Adrenal gland (tissue), 5 donors: ENCODE measurements around the gene ZNF138.

ENCODE experiments used
- CTCF ChIP-seq, 6 experiments: fragments of 450-650 bp in 4 of 6; fragments of 200-600 bp in 2 of 6; sonication (generic) in 1 of 6; IDR thresholded peaks; 1 replicate in 5 of 6; 2 replicates in 1 of 6; pipeline versions ENCODE4 v1.5.1 to v1.8.0; 2016 to 2021; ENCODE audit warnings: antibody characterized with exemption in 6 of 6, mild to moderate bottlenecking in 2 of 6, moderate library complexity in 1 of 6
- POLR2A ChIP-seq, 2 donors: fragments of 450-650 bp; IDR thresholded peaks; one replicate each; pipeline ENCODE4 v1.6.1; 2017; ENCODE audit warnings: antibody characterized with exemption in 2 of 2, mild to moderate bottlenecking in 2 of 2, moderate library complexity in 1 of 2
- donor health status: DM: no; HTN: no; CAD: no.

- TF ChIP-seq CTCF (IDR thresholded peaks at IDR 0.05), result no peak
- no peak for TF ChIP-seq POLR2A (IDR thresholded peaks at IDR 0.05)
Observed at GRCh38 chr7:64832136-64832535, 37.9 kb downstream of the ZNF138 start.
